Gastrocnemius medialis (tissue), 4 donors: Measurements from ENCODE around the gene ADCY7. TPM values are rescaled to one million over a fixed set of nuclear protein-coding genes. Genes with fewer than 3 reads are reported as not detected.

Experiments
- ATAC-seq, 2 donors: fragments of 150-250 bp; one replicate each; pipeline ENCODE4 v1.9.1; 2016
- DNase-seq, 2 donors: peaks; one replicate each; pipeline ENCODE4 v3.0.0-alpha.2; 2019
- H3K27ac ChIP-seq, 4 donors: fragments of 200-600 bp; sonication (generic); 1 replicate in 1 of 4; 2 replicates in 3 of 4; pipeline ENCODE4 v1.5.1; 2016 to 2018; ENCODE audit warnings: mild to moderate bottlenecking in 2 of 4, moderate library complexity in 1 of 4
- H3K27me3 ChIP-seq, 3 donors: fragments of 200-600 bp; sonication (generic) in 2 of 3; 1 replicate in 1 of 3; 2 replicates in 2 of 3; pipeline versions ENCODE4 v1.5.1 to v1.6.0; 2016 to 2019; ENCODE audit warnings: mild to moderate bottlenecking in 1 of 3, moderate library complexity in 1 of 3
- H3K36me3 ChIP-seq, 2 donors: fragments of 200-600 bp; sonication (generic) in 1 of 2; one replicate each; pipeline ENCODE4 v1.5.1; 2017 to 2018
- H3K4me1 ChIP-seq, 2 donors: fragments of 200-600 bp; sonication (generic) in 1 of 2; one replicate each; pipeline ENCODE4 v1.5.1; 2016 to 2017; ENCODE audit warnings: mild to moderate bottlenecking in 2 of 2
- H3K4me3 ChIP-seq, 4 donors: fragments of 200-600 bp; sonication (generic) in 3 of 4; 1 replicate in 1 of 4; 2 replicates in 3 of 4; pipeline ENCODE4 v1.5.1; 2016 to 2019; ENCODE audit warnings: mild to moderate bottlenecking in 2 of 4
- H3K9me3 ChIP-seq, 3 donors: fragments of 200-600 bp; sonication (generic) in 2 of 3; 1 replicate in 1 of 3; 2 replicates in 2 of 3; pipeline ENCODE4 v1.5.1; 2016 to 2019
- POLR2A ChIP-seq, 2 donors: fragments of 450-650 bp; IDR thresholded peaks; one replicate each; pipeline ENCODE4 v1.6.1; 2017; ENCODE audit warnings: antibody characterized with exemption in 2 of 2, mild to moderate bottlenecking in 2 of 2, moderate library complexity in 2 of 2
- in situ Hi-C, 4 donors: fragments of 200-750 bp; cut with MboI; loops; one replicate each; pipeline versions ENCODE4 v1.15.0 to v1.8.0; 2017; ENCODE audit warnings: low sequenced_read_pairs in 4 of 4
- intact Hi-C: fragments of 100-400 bp; cut with DNase I; formaldehyde crosslinking; loops from one replicate; pipeline ENCODE4 v1.15.1; 2023; ENCODE audit warnings: low total_unique reads
- total RNA-seq, 4 donors: library from RNA; depleted of rRNA; stranded (reverse); fragments of >200 nt; gene quantifications; one replicate each; pipeline versions ENCODE4 v1.1.0 to v1.2.3, GENCODE V29; 2016
- TF ChIP-seq, protein P1 (sequence below), 5 experiments: fragments of 450-650 bp in 3 of 5; fragments of 200-600 bp in 2 of 5; sonication (generic) in 2 of 5; IDR thresholded peaks in 4 of 5; conservative IDR thresholded peaks in 1 of 5; 1 replicate in 4 of 5; 2 replicates in 1 of 5; pipeline ENCODE4 v1.5.1; 2016 to 2019; ENCODE audit warnings: antibody characterized with exemption in 5 of 5, mild to moderate bottlenecking in 3 of 5, moderate library complexity in 3 of 5

The ADCY7 gene
- total RNA-seq, 4 donors from 2014 or later: 0.90 to 7.3 (median 2.6) TPM

DNA sequence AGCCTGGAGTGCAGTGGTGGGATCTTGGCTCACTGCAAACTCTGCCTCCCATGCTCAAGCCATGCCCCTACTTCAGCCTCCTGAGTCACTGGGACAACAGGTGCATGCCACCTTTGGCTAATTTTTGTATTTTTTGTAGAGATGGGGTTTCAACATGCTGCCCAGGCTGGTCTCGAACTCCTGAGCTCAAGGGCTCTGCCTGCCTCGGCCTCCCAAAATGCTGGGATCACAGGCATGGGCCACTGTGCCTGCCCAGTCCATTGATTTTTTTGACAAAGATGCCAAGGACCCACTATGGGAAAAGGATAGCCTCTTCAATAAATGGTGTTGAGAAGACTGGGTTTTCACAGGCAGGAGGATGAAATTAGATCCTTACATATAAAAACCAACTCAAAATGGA, 10.8 kb upstream of the ADCY7 start:
- in situ Hi-C loops (no loop called here), intact Hi-C loops (no loop called here)
- H3K36me3 ChIP-seq: no peaks in the 10 kb centered on the region
- TF ChIP-seq POLR2A (IDR thresholded peaks at IDR 0.05): no peak
- TF ChIP-seq, protein P1, sequence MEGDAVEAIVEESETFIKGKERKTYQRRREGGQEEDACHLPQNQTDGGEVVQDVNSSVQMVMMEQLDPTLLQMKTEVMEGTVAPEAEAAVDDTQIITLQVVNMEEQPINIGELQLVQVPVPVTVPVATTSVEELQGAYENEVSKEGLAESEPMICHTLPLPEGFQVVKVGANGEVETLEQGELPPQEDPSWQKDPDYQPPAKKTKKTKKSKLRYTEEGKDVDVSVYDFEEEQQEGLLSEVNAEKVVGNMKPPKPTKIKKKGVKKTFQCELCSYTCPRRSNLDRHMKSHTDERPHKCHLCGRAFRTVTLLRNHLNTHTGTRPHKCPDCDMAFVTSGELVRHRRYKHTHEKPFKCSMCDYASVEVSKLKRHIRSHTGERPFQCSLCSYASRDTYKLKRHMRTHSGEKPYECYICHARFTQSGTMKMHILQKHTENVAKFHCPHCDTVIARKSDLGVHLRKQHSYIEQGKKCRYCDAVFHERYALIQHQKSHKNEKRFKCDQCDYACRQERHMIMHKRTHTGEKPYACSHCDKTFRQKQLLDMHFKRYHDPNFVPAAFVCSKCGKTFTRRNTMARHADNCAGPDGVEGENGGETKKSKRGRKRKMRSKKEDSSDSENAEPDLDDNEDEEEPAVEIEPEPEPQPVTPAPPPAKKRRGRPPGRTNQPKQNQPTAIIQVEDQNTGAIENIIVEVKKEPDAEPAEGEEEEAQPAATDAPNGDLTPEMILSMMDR (IDR thresholded peaks at IDR 0.05 in 4 of 5, conservative IDR thresholded peaks at IDR 0.05 in 1 of 5): no peak
- H3K4me3 ChIP-seq: no peak overlapping the region
- H3K4me1 ChIP-seq: peaks cover 3 to 11% of the 10 kb centered on the region in 2 donors
- no peak overlapping the region for H3K27ac ChIP-seq
- no peaks in the 10 kb centered on the region for H3K9me3 ChIP-seq
- DNase-seq (no peak), ATAC-seq (no peak)
- H3K27me3 ChIP-seq: peaks cover 0 to 7% (median 6%) of the 10 kb centered on the region in 3 donors

DNA sequence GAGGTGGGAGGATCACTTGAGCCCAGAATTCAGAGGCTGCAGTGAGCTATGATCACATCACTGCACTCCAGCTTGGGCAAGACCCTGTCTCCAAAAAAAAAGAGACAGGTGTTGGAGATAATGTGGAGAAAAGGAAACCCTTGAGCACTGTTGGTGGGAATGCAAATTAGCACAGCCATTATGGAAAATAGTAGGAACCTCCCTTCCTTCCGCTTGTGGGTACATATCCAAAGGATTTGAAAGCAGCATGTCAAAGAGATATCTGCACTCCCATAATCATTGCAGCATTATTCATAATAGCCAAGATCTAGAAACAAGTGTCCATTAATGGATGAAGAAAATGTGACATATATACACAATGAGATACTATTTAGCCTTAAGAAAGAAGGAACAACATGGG, 9.7 kb upstream of the ADCY7 start:
- Histone ChIP-seq H3K9me3 (no peaks in the 10 kb centered on the region), H3K27me3 (peaks cover 0 to 15% (median 6%) of the 10 kb centered on the region in 3 donors), H3K4me1 (peaks cover 3 to 11% of the 10 kb centered on the region in 2 donors), H3K4me3 (no peak overlapping the region), H3K27ac (no peak overlapping the region), H3K36me3 (no peaks in the 10 kb centered on the region)
- DNase-seq (no peak), ATAC-seq (no peak)
- intact Hi-C loops: no loop called here
- in situ Hi-C loops: no loop called here
- no peak for TF ChIP-seq POLR2A (IDR thresholded peaks at IDR 0.05)
- TF ChIP-seq, protein P1 (IDR thresholded peaks at IDR 0.05 in 4 of 5, conservative IDR thresholded peaks at IDR 0.05 in 1 of 5): no peak

DNA sequence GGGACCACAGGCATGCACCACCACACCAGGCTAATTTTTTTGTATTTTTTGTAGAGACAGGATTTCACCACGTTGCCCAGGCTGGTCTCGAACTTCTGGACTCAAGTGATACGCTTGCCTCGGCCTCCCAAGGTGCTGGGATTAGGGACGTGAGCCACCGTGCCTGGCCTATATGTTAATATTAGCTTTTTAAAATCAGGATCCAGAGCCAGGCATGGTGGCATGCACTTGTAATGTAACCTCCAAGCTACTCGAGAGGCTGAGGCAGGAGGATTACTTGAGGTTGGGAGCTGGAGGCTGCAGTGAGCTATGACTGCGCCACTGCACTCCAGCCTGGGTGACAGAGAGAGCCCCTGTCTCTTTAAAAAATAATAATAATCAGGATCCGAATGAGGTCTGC, 8.5 kb upstream of the ADCY7 start:
- H3K9me3 ChIP-seq: no peaks in the 10 kb centered on the region
- ATAC-seq (no peak), DNase-seq (no peak)
- no peak overlapping the region for H3K27ac ChIP-seq
- peaks cover 3 to 6% of the 10 kb centered on the region in 2 donors for H3K4me1 ChIP-seq
- peaks cover 0 to 15% (median 6%) of the 10 kb centered on the region in 3 donors for H3K27me3 ChIP-seq
- H3K4me3 ChIP-seq: no peak overlapping the region
- in situ Hi-C loops: no loop called here
- TF ChIP-seq POLR2A (IDR thresholded peaks at IDR 0.05): no peak
- TF ChIP-seq, protein P1 (IDR thresholded peaks at IDR 0.05 in 4 of 5, conservative IDR thresholded peaks at IDR 0.05 in 1 of 5): no peak
- H3K36me3 ChIP-seq: no peaks in the 10 kb centered on the region
- intact Hi-C loops: no loop called here

DNA sequence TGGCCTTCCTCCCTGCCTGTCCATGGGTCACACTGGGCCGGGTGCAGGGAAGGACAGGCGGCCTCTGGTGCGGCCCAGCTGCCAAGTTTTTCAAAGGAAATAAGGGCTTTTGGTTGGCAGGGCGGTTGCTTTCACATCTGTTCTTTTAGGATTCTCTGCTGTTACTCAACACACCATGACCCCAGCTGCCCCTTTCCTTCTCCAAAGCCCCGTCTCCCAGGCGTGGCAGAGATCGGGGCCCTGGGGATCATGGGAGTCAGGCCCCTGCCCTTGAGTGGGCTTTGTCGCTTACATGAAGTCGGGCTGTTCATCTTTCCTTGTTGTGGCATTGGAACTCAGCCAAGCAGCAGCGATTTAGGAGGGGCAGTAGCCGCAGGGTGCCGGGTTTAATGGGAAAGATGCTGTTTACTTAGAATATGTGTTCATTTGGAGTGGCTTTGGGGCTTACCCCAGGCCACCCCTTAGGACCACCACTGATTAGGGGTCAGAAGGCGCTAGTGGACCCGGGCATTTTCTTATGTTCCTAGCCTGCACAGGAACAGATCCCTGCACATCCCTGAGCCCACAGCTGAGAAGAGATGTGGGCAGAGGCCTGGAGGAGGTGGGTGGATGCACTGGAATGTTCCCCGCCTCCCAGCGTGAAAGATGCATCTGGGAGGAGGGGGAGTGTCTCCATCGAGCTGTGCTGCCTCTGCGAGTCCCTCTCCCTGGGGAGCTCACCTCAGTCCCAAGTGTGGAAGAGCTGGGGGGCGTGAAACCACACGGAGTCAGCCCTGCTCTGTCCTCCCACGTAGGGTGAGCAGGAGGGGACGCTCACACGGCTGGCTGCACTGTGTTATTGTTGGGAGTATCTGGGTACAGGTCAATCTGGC, 6.8 kb upstream of the ADCY7 start:
- in situ Hi-C loops: no loop called here
- ATAC-seq: peak; percentile 70 to 81
- no peaks in the 10 kb centered on the region for H3K36me3 ChIP-seq

More for the DNA sequence above, 6.8 kb upstream of the ADCY7 start:
- Histone ChIP-seq H3K4me1 (peaks cover 3 to 6% of the 10 kb centered on the region in 2 donors), H3K9me3 (no peaks in the 10 kb centered on the region), H3K27me3 (peaks cover 0 to 15% (median 0%) of the 10 kb centered on the region in 3 donors), H3K4me3 (no peak overlapping the region), H3K27ac (peak overlapping the region; percentile 33 to 57 (median 44))
- intact Hi-C loops: no loop called here
- DNase-seq: peak; percentile 52 to 73
- no peak for TF ChIP-seq POLR2A (IDR thresholded peaks at IDR 0.05)
- TF ChIP-seq, protein P1 (IDR thresholded peaks at IDR 0.05 in 4 of 5, conservative IDR thresholded peaks at IDR 0.05 in 1 of 5): no peak
